GM04504 (cell line): ENCODE data around the gene RSU1.

Source experiments
- DNase-seq: peaks from one replicate; pipeline ENCODE4 v3.0.0-alpha.2; 2012; ENCODE audit warnings: low read depth

Gene RSU1

DNA sequence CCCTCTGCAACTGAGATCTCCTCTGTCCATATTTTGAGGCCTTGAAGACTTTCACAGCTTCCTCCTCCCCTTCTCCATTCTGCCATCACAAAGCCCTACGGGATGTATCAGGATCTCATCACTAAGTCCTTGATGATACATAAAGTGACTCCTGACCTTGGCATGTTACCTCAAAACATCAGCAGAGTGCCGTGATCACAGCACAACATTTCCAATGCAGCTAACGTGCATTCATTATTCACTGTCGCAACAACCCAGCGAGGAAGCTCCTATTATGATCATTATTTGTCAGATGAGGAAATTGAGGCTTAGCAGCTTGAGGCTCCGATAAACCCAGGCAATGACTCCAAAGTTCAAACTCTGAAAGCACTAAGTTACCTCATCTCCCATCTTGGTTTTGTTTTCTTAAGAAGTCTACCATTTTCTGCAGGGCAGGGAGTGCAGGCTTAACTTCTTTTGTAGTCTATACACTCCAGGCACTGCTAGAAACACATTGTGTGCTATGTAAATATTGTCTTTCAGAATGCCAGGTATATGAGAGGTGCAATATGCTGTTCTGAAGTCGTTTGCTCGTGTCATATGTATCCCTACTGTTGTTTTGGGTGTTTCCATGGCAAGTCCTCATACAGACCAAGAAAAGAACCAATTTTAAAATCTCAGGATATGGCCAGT, 215.0 kb downstream of the RSU1 start:
- DNase-seq: no peak

DNA sequence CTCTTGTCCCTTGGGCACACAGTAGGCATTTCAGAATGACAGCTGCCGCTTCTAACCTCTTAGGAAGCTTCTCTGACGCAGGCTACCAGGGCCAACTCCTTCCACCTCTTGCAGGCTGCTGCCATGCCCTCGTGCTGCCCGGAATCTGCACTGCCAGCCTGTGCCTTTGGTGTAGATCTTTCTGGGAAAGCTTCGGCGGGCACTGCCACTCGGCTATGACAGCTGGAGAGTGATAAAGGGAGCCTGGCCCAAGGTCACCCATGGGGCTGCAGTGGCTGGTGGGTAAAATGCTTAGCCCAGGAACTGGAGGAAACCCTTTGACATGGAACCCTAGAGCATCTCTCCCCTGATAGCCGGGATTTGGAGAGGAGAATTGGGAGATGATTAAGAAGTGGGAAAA, 217.6 kb downstream of the RSU1 start:
- no peak for DNase-seq

DNA sequence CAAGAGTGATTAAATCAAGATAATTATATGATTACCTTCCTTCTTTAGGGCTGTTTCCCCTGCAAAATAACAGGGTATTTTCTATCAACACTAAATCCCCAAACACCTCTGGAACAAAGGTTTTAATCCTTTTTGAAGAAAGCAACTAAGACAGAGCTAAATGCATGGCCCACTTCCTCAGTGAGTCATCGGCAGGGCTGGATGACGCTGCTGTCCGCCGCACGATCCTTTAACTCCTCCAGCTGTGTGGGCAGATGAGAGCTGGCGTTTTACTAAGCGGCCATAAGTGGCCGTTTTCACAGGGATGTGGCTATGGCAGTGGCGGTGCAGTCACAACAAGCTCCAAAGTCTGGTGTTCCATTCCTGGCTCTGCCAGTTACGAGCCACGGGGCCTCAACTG, 219.6 kb downstream of the RSU1 start:
- no peak for DNase-seq

DNA sequence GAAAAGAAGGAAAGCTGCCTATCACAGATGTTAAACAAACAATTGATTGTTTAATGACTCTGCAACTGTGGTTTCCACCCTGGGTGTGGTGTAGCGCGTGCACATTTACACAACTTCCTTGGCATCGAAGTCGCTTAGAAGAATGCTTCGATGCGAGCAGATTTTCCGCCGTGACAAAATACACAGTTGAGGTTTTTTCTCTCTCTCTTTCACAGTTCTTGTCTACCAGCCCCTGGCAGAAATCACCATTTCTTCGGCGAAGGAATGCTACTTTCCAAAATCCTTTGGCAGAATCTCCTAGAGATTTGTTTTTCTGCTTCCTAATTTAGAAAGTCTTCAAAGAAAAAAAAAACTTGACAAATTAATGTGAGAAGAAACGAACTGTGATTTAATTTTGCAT, 224.8 kb downstream of the RSU1 start:
- no peak for DNase-seq

DNA sequence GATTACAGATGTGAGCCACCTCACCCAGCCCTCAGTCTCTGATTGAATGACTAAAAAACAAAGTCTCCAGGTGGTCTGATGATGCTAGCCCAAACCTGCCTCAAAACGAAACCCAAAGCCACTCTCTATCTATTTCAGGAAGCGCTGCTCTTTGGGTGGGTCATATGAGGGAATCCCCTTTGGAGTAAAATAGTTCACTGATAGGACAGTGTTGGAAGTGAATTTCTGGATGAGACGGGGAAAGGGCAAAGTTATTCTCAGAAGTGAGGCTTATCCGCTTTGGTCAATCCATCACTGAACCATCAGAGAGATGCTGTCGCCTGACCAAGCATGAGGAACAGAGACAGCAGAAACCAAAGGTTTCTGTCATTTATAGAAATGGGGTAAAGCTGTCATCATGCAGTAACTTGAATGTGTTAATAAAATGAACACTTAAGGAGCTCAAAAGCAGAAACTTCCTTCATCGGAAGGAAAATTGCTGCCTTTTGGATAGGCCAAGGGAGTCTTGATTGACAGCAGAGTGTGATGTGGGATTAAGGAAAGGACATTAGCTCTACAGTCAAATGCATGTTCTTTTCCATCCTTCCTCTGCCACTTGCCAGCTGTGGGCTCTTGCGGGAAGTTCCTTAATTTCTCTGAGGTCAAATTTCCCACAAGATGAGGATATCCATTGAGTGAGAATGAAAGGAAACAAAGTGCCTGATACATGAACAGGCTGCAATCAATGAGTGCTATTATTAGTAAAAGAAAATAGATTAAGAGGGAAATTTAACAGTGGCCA, 230.7 kb downstream of the RSU1 start:
- no peak for DNase-seq

DNA sequence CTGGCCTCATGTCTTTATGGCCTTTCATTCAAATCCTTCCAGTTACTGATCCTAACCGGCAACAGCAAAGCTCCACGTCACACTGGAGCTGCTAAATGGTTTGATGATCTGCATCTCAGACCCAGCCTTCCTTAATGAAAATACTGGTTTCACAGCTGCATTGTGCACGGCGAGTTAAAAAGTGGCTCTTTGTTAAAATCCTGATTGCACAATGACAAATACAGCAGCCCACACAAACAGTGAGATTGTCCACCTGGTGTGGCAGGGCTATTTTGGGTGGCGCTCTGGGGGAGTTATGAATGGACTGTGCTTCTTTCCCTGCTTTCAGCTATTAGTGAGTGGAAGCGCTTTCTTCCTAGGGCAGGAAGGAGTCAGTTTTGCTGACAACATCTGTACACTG, 232.1 kb downstream of the RSU1 start:
- DNase-seq: no peak

DNA sequence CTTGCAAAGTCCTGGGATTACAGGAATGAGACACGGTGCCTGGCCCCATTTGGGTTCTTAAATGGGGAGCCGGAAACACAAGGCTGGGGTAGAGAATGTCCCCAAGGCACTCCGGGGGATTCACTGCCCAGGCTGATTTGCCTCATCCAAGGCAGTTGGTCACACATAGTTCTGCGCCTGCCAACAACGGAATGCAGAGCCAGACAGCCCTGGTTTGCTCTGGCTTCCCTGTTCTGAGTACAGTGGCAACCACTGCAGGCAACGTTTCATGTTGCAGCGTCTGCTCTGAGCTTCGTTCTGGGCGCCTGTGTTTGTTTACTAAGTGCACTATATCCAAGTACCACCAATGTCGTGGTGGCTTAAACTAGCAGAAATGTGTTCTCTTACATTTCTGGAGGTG, 233.8 kb downstream of the RSU1 start:
- no peak for DNase-seq

DNA sequence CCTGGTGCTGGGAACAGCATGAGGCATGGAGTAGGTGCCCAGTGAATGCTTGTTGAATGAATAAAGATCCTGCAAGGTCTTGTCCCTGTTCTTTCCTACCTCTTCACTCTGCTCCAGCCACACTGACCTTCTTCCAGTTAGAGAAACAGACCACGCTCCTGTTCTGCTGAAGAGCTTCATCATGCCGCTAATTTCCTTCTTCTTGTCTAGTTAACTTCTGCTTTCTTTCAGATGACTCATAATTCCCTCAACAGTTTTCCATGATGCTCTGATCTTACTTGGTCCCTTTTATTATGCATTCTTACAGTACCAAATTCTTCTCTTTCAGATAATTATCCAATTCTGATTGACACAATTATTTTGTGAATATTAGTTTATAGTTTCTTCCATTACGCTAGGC, 236.0 kb downstream of the RSU1 start:
- no peak for DNase-seq

DNA sequence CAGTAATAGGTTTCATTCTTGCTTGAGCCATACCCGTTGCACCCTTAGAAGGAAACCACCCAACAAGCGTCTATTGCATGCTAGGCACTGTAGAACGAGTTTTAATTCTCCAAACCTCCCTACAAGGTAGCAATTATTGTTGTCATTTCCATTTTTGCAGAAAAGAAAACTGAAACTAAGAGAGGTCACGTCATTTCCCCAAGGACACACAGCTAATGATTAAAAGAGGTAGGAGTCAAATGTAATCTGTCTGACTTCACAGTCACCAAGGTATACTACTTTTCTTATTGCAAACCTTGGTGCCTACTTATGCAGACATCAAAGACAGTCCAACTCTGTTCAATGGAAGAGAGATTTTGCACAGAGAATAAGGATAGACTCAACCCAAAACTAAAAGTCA, 246.5 kb downstream of the RSU1 start:
- no peak for DNase-seq

DNA sequence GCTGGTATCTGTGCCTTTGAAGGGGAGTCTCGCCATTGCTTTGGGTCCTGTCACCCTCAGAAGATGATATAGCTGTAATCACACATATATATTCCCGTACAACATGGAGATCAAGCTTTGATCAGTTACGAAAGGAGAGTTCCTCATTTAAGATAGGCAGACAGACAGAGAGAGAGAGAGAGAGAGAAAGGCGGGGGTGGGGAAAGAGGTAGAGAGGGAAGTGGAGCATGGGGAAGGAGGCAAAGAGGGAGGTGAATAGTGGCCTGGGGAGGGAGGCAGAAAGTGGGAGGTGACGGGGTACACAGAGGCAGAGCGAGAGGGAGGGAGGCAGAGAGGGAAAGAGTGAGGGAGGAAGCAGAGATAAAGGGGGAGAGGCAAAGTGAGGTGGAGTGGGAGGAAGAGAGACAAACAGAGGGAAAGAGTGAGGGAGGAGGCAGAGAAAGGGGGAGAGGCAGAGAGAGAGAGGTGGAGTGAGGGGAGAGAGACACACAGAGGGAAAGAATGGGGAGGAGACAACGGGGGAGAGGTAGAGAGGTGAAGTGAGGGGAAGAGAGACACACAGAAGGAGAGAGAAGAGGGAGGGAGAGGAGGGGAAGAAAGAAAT, 250.9 kb downstream of the RSU1 start:
- no peak for DNase-seq

DNA sequence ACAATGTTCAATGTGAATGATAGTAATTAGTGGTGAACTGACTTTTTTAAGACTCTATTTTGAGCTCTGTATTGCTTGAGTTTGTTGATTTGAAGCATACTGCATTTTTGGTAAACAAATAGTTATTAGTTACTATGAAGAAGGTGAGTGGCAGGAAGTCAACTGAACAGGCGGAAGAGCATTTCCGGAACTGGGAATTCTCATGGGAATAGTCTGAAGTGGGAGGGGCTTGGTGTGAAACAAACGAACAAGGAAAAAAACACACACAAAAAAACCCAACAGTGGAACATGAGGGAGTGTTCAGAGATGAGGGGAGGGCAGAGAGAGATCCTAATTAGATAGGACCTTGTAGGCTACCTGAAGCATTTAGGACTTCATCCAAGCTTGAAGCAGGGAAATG, 251.6 kb downstream of the RSU1 start:
- DNase-seq: no peak

DNA sequence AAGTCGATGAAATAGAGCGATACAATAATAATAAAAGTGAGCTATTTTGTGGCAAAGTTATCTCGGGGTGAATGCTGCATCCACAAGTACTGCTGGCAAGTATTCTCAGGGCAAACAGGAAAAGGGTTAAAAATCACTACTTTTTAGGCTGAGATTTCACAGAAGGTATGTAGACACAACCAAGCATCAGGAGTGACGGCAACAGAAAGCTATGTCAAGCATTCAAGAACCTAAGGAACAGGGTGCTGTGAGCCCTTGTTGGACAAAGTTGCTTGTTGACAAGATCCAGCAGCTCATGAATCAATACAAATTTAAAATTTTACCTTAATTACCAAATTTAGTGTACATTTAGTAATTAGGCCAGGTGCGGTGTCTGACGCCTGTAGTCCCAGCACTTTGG, 254.3 kb downstream of the RSU1 start:
- no peak for DNase-seq

DNA sequence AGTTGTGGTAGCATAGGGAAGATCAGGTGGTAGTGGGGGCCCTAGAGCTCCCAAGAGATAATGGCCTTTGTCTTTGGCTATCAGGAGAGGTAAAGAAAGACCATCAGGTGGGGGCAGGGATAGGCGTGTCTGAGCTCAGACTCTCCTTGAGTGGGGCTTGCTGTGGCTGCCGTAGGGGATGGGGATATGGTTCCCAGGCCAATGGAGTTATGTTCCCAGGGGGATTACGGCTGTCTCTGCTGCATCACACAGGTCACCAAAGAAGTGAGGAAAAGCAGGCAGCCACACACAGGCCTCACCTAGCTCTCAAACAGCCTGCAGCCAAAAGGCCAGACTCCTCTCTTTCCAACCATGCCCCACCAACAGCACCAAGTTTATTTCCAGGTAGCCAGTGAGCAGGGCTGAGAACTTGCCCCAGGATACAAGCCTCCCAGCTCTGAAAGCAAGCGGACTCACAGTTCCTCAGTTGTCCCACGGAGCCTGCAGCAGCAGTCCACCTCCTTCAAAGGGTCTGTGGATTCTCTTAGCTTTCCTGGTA, 257.9 kb downstream of the RSU1 start:
- DNase-seq: no peak

DNA sequence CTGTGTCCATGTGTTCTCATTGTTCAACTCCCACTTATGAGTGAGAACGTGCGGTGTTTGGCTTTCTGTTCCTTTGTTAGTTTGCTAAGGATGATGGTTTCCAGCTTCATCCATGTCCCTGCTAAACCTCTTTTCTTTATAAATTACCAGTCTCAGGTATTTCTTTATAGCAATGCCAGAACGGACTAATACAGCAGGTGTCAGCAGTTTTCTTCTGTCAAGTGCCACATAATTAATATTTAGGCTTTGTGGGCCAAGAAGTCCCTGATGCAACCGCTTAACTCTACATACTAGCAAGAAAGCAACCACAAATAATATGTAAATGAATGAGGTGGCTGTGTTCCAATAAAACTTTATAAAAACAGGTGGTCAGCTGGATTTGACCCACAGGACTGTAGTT, 269.3 kb downstream of the RSU1 start:
- no peak for DNase-seq

DNA sequence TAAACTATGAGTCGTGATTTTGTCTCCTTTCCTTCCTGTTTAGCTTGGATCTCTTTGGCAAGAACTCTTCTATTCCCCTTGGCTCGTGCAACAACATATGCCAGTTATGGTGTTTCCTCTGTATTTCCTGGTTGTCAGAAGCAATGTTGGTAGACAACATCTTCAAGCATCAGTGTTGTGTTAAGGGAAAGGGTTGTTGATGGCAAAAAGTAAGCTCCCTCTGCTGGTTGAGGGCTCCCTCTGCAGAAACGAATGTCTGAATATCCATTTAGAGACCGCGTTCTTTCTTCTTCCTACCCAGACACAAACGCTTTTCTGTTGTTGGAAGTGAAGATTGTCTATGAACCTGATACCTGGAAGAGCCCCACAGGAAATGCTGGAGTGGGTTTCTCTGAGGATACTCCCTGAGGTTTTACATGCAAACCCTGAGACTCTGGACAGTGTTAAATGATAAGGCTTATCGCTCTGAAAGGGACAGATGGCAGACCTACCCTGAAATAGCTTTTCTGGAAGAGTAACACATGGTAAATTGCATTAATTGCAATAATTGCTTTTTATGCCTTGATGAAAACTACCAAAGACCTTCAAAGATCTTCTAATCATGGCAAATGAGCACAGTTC, 272.0 kb downstream of the RSU1 start:
- DNase-seq: no peak

DNA sequence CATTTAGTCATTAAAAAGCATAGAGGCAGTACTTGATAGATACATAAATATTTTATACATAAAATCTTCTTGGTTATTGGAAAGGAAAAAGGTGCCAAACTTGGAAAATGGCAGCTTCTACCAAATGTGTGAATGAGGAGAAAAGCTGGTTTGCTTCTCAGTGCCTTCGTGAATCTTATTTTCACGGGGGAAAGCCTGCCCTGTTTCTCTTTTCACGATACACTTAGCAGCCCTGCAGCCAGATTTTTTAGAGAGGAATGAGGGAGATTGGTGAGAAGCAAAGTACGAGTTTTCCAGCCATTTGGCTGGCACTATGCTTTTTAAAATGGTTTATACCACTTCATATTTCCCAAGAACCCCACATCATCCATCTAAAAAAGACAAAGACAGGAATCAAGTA, 272.6 kb downstream of the RSU1 start:
- no peak for DNase-seq

DNA sequence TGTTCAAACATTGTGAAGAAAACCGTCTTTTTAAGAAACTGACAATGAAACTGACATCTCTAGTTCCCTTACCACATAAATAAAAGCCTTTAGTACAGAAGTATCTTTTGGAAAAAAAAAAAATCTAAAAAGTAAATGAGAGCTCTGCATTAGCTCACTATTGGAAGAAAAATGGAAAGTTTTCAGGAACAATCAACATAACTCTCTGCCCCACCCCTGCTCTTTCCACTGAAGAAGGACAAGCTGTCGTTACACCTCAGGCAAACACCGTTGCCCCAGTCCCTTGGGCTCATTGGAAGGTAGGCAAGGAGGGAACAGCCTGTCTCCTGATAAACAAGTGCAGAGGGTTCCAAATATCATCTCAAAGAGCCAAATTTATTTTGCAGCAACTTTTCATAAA, 273.1 kb downstream of the RSU1 start:
- no peak for DNase-seq
